HG03064 (cell line): Measurements from ENCODE around the gene TEC.
"Not testable (repeated sequence)": the region's sequence is repeated elsewhere in the genome, so short reads cannot be mapped to it uniquely, and the experiment has no call there.

Experiments
- ATAC-seq: cut with Tn5 transposase; IDR thresholded peaks from one replicate; pipeline ENCODE4 v1.9.1; 2021; ENCODE audit warnings: low read depth; ENCODE audit not compliant: unreplicated experiment

TEC gene

DNA sequence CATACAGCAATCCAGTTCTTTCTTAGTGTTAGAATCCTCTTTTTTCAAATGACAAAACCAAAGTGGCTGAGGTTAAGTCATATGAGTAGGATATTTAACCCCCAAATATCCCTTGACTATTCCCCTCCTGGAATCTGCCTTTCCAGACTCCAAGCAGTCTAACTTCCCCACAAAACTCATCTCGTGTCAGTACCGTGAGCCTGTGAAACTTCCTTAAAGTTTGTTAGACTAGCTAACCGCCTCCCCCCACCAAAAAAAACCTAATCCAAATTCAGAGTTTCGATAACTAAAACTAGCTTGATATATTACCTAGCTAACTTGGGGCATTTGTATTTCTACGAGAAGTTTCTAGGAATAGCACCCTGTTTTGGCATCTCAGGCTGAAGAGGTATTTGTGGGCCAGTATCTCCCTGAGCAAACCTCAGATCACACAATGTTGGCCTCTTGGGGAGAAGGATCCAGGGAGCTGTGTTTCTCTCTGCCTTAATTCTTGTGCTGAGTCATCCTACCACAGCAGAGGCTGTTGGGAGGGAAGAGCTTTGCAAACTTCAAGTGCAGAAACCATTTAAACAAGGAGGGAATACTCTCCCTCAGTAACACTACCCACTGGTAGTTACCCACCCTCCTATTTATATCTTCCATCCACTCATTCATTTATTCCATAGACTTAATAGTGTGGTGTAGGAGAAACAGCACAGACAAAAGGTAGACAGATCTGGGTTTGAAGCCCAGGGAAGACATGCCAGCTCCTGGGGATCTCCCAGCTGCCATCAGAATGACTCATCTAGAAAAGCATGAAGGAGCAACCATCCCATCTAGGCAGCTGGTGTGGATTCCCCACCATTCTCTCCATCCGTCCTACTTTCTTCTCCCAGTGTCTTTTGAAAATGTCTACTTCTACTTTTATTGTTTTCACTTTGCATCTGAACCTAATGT, 96.3 kb downstream of the TEC start:
- ATAC-seq, result peak; percentile 68

GRCh38 chr4:48172651-48173050, 97.0 kb downstream of the TEC start:
- no peak for ATAC-seq

DNA sequence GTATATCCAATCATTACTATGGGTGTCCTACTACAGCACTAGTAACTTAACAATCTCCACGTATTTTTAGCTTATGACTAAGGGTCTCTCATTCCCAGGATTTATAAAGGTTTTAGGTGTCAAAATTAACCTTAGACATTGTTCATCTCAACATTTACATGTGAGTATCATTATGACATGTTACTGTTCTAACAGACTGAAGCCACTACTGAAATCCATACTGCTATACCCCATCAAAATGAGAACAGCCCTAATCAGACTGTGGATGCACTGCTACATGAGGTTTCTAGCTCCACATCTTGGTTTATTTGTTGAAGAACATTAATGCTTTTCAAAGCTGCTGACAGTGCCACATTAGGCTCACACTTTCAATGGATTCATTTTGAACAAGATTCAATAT, 100.0 kb downstream of the TEC start:
- ATAC-seq, result no peak

GRCh38 chr4:48167538-48168263, 101.9 kb downstream of the TEC start:
- ATAC-seq, result no peak

GRCh38 chr4:48164561-48164960, 105.1 kb downstream of the TEC start:
- ATAC-seq, result not testable (repeated sequence)

- no peak for ATAC-seq
These were observed 105.9 kb downstream of the TEC start for GRCh38 chr4:48163746-48164145.

DNA sequence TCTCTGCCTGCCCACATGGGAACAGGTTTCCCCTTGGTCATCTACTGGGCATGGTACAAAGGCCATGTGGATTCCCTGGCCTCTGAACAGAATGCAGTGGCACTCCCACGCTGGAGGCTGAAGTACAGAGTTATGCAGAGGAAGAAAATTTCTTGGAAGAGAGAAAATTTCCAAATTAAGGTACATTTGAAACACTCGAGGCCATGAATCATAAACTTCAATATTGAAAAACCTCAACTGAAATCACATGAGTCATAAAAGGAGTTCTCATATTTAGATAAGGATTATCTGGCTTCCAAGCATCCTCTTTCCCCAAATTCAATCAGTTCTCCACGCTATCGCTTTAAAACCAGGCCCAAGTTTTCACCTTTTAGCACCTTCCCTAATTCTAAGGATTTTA, 107.5 kb downstream of the TEC start:
- ATAC-seq, result no peak

DNA sequence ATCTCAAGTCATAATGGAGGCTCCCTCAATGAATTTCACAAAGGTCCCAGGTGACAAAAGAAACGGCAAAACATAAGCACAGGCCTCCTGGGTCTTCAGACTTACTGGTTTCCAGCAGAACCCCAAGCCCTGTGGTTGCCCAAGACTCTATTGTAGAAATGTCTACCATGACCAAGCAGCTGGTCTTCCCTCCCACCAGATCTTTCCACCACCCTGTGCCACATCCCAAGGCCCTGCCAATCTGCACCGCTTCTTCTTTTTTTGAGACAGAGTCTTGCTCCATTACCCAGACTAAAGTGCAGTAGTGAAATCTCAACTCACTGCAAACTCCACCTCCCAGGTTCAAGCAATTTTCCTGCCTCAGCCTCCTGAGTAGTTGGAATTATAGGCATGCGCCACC, 112.4 kb downstream of the TEC start:
- no peak for ATAC-seq

DNA sequence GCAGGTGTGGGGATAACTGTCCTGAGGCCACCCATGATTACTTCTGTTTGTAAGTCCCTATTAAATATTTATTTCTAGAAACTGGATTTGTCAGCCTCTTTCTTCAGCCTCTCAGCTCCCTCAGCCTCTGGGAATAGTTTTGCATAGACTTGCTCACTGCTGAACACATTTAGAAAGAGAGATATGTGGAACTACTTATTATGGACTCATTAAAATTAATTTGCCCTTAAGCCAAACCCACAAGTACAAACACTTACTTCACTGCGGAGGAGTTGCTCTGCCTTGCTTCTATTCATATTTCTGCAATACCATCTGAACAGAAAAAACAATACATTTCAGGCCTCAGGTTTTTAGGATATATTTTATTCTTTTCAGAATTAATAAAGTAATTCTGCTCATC, 113.2 kb downstream of the TEC start:
- no peak for ATAC-seq

DNA sequence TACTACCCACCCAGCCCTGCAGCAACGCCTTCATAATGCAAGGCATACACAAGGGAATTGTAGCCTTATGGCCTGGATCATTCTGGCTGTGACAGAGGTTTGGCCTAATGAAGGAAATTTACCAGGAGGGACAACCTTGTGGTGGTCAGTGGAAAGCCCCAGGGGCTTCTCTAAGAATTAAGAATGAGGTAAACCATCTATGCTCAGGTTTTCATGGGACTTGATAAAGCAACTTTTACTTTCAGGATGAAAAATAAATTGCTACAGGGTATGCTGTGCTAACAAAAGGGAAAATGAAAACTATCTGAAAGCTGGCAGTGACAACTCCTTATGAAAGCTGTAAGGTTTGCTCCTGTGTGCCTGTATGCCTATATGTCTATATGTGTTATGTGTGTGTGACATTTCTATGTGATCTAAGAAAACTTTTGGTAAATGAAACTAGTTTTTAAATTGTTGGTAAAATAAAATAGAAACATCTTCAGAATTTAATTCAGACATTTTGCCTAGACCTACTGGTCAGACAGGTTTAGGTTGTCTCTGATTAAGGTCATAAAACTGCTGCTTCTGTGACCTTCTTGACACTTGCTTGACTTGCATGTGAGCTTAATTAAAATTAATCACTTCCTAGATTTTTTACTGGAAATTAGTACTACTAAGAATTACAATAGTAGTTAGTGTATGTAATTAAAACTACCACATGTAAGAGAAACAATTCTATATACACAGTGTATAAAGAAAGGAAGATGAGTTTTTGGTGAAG, 115.7 kb downstream of the TEC start:
- peak; percentile 70 for ATAC-seq

DNA sequence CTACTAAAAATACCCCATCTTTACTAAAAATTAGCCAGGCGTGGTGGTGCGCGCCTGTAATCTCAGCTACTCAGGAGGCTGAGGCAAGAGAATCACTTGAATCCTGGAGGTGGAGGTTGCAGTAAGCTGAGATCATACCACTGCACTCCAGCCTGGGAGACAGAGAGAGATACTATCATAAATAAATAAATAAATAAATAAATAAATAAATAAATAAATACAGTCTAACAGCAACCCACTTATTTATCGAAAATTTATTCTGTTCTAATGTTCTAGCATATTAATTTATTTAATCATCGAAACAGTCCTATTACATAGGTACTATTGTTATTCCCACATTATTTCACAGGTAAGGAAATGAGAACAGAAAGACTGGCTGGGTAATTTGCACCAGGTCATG, 117.4 kb downstream of the TEC start:
- ATAC-seq, result no peak

DNA sequence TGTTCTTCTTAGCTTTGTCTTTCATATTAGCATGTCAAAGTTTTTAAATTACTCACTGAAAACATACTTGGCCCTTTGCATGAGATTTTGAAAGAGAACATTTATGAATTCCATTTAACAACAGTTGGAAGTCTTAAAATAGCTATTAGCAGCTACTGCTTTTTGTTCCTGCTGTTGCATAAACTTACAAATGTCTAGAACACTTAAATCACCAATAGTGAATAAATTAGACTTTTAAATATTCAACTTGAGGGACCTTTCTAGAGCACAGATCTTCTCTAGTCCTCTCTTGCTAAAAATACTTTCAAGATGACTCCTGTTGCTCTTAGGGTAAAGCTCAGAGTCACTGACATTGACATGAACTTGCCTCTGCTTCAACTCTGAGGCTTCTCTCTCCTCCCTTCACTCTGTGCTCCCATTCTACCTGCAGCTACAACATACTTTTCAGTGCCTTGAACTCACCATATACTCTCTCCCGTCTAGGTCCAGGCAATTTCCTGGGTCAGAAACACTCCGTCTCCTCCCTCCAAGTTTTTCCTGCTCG, 119.7 kb downstream of the TEC start:
- no peak for ATAC-seq

DNA sequence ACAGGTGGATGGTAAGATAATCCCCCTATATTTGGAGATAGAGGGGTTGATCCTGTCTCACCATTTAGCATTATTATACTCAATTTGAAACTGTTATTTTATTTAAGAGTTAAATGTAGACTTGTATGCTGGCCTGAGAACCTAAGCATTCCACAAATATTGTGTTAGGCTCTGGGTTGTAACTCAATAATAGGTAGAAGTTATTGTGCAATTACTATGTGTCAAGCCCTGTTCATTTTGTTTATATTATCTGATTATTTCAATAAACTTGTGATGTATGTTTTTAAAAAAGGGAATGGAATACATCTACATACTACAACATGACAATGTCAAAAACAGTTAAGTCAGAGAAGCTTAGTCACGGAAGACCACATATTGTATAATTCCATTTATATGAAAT, 122.0 kb downstream of the TEC start:
- ATAC-seq, result no peak

GRCh38 chr4:48141048-48141447, 128.6 kb downstream of the TEC start:
- ATAC-seq, result no peak

DNA sequence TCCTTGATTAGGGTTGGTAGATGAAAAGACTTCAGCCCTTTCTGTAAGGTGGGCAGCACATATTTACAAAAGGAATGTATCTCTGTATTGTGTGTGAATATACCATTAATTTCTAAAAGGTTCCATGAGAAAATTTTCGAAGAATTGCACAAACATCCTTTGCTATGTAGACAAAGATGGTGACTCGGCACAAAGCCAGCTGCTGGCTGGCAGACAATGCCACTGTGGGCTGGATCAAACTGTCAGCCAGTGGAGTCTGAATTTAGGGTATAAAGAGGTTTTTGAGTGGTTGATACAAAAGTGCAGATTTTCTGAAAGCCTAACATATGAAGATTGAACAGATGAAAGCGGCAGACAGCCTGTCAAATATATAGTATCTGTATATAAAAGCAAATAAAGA, 129.9 kb downstream of the TEC start:
- no peak for ATAC-seq

- peak; percentile 79 for ATAC-seq
These were observed 130.7 kb downstream of the TEC start for GRCh38 chr4:48138936-48139335.

GRCh38 chr4:48138511-48138910, 131.1 kb downstream of the TEC start:
- ATAC-seq, result no peak

DNA sequence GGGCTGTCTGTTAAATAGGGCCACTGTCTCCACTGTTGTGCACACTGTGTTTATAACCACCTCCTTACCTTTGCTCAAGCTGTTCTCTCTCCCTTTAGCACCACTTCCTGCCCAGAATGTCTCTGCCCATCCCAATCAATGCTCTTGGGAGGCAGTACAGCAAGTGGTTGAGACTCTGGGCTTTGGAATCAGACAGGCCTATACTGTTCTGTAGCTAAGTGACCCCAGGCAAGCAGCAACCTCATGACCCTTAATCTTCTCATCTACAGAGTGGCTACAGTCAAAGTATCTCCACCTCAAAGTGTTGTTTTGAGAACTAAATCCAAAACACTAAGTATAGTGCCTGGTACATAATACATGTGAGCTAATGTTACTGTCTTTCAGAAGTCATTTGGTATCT, 131.8 kb downstream of the TEC start:
- no peak for ATAC-seq

DNA sequence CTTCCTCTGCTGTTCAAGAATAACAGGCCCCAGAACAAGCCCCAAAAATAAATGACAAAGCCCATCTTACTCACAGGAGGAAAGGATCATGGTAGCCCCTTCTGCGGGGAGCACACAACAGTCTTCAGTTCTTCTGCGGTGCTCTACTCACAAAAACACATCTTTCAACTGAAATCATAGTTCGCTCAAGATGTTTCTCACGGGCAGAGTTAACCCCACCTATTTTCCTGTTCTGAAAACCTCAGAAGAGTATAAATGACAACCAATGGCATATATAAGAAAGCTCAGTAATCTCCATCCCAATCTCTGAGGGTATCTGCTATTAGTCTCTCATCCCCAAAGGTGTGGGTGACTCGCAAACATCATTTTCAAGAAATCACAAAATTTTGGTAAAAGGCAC, 135.6 kb downstream of the TEC start, which contains the start of gene TXK:
Gene TXK, minus strand, starts transcription at position 170 of the 400 bp plus-strand sequence. Its CDS starts 80 bp downstream, at position 90.
- no peak for ATAC-seq

DNA sequence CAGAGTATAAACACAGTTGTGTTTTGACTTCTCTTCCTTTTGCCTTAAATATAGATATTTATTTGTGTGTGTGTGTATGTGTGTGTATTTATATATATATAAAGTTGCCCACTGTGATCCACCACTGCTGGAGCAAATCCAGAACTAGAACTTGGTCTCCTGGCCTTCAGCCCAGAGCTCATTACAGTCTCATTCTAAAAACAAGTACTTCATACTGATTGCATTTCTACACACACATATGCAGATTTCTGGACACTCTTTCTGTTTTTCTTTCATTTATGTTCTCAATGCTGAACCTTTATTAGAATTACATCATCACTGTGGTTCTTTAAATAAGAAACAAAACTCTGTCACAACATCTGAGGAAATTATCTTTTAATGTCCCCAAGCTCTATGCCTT, 136.0 kb downstream of the TEC start:
- no peak for ATAC-seq

DNA sequence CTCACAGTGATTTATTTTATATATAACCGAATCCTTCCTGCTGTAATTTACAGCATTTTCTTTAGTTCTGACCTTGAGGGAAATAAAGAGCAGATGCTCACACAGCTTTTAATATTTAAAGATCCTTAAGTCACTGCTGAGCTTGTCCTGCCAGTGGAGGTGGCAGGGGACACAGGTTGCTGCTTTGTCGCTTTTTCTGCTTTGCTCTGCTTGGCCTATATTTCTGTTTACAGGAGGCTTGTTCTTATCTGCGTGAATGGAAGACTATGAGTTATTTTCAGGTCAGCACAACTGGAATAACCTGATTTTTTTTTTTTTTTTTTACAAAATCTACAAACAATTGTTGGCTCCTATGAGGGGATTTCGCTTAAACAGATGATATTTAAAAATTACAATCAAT, 137.9 kb downstream of the TEC start:
- no peak for ATAC-seq
